Upper lobe of left lung (tissue), 6 donors: ENCODE results near the gene LAMA5. TPM values are rescaled to one million over a fixed set of nuclear protein-coding genes. Genes with fewer than 3 reads are reported as not detected.

Source experiments
- ATAC-seq, 2 donors: fragments of 200-7000 bp; cut with Tn5 transposase; one replicate each; pipeline ENCODE4 v1.9.1; 2022; ENCODE audit warnings: mild to moderate bottlenecking in 2 of 2, moderate library complexity in 2 of 2; ENCODE audit not compliant: low FRiP score in 2 of 2
- DNase-seq, 2 donors: peaks; one replicate each; pipeline ENCODE4 v3.0.0-alpha.2; 2019 to 2020
- H3K27ac ChIP-seq, 4 donors: fragments of 200-600 bp; sonication (generic); one replicate each; pipeline ENCODE4 v1.5.1; 2016 to 2019
- H3K27me3 ChIP-seq, 4 donors: fragments of 200-600 bp; sonication (generic); one replicate each; pipeline ENCODE4 v1.5.1; 2017 to 2019
- H3K36me3 ChIP-seq, 4 donors: fragments of 200-600 bp; sonication (generic); one replicate each; pipeline ENCODE4 v1.5.1; 2016 to 2019
- H3K4me1 ChIP-seq, 4 donors: fragments of 200-600 bp; sonication (generic); one replicate each; pipeline ENCODE4 v1.5.1; 2018 to 2019
- H3K4me3 ChIP-seq, 4 donors: fragments of 200-600 bp; sonication (generic); one replicate each; pipeline ENCODE4 v1.5.1; 2017 to 2019; ENCODE audit warnings: mild to moderate bottlenecking in 2 of 4, moderate library complexity in 1 of 4
- H3K9me3 ChIP-seq, 4 donors: fragments of 200-600 bp; sonication (generic); one replicate each; pipeline ENCODE4 v1.5.1; 2018 to 2019
- EP300 ChIP-seq, 4 donors: sonication (generic); formaldehyde crosslinking; IDR thresholded peaks; one replicate each; pipeline ENCODE4 v1.5.1; 2017; ENCODE audit warnings: antibody characterized with exemption in 4 of 4, control low read depth in 2 of 4
- POLR2A ChIP-seq, 4 donors: fragments of 450-650 bp; IDR thresholded peaks; one replicate each; pipeline ENCODE4 v1.5.1; 2016 to 2017; ENCODE audit warnings: antibody characterized with exemption in 4 of 4, mild to moderate bottlenecking in 2 of 4
- POLR2AphosphoS5 ChIP-seq, 2 donors: sonication (generic); formaldehyde crosslinking; IDR thresholded peaks; one replicate each; pipeline ENCODE4 v1.5.1; 2017; ENCODE audit warnings: antibody characterized with exemption in 2 of 2
- WGBS, 2 donors: methylation state at CpG; one replicate each; pipeline ENCODE4 v1.1.5; 2017 to 2018; 5-methylcytosine and 5-hydroxymethylcytosine counted together
- total RNA-seq, 6 donors: library from RNA; depleted of rRNA in 4 of 6; stranded (reverse); fragments of >200 nt in 4 of 6; gene quantifications; one replicate each; pipeline versions ENCODE4 v1.1.0 to v1.2.1, GENCODE V29; 2016 to 2021
- TF ChIP-seq, protein P1 (sequence below), 6 experiments: fragments of 450-650 bp in 4 of 6; fragments of 200-600 bp in 2 of 6; sonication (generic) in 2 of 6; IDR thresholded peaks; one replicate each; pipeline ENCODE4 v1.5.1; 2016 to 2019; ENCODE audit warnings: antibody characterized with exemption in 6 of 6
- donor health status: DM: no; HTN: no; CAD: no; lungs with moderate emphysema.
- donor health status: DM: no; HTN: yes; CAD: no; lungs with severe emphysema.

Gene LAMA5
- total RNA-seq, 6 donors from 2014 or later, result 176 to 1,019 (median 307) TPM

DNA sequence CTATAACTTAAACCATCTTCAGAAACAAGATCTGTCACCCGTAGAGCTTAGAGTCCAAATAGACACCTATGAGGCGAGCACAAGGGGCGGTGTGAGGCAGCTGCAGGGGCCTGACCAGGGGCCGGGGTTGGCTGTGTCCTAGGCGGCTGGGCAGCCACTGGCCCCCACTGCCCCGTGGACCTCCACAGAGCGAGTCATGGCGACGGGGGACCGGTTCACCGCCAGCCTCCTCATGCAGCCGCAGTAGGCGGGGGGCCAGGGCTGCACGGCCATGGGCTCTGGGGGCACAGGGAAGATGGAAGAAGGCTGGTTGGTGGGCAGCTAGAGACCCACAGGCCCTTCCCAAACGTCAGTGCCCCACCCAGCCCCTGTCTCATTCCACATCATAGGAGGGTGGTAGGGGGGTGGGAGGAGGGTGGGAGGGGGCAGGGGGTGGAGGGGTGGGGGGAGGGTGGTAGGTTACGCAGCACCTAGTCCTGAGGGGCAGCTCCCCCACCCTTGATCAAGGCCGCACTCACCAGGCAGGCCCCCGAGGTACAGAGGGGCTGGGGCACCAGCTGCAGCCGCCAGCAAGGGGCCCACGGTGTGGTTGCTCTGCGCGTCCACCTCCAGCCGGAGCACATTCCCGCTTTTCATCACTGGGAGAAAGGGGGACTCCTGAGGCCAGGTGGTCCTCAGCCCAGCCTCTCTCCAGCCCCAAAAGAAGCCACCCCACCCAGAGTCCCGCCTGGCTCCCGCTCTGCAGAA is 57.7 kb downstream of the LAMA5 start:
- no peaks in the 10 kb centered on the region for H3K9me3 ChIP-seq
- TF ChIP-seq, protein P1, sequence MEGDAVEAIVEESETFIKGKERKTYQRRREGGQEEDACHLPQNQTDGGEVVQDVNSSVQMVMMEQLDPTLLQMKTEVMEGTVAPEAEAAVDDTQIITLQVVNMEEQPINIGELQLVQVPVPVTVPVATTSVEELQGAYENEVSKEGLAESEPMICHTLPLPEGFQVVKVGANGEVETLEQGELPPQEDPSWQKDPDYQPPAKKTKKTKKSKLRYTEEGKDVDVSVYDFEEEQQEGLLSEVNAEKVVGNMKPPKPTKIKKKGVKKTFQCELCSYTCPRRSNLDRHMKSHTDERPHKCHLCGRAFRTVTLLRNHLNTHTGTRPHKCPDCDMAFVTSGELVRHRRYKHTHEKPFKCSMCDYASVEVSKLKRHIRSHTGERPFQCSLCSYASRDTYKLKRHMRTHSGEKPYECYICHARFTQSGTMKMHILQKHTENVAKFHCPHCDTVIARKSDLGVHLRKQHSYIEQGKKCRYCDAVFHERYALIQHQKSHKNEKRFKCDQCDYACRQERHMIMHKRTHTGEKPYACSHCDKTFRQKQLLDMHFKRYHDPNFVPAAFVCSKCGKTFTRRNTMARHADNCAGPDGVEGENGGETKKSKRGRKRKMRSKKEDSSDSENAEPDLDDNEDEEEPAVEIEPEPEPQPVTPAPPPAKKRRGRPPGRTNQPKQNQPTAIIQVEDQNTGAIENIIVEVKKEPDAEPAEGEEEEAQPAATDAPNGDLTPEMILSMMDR (IDR thresholded peaks at IDR 0.05), result no peak
- TF ChIP-seq EP300 (IDR thresholded peaks at IDR 0.05) (no peak), POLR2AphosphoS5 (IDR thresholded peaks at IDR 0.05) (no peak), POLR2A (IDR thresholded peaks at IDR 0.05) (no peak)
- H3K4me3 ChIP-seq, result no peak overlapping the region
- H3K27me3 ChIP-seq, result no peaks in the 10 kb centered on the region
- H3K27ac ChIP-seq, result no peak overlapping the region
- no peak for ATAC-seq
- 94 to 97% methylated on average over 14 to 24 of the region's 26 CpGs for WGBS, 2 donors
- peaks cover 14 to 21% (median 16%) of the 10 kb centered on the region in 4 donors for H3K4me1 ChIP-seq
- H3K36me3 ChIP-seq, result peaks cover 56 to 98% (median 91%) of the 10 kb centered on the region in 4 donors
- peak in 1 of 2 donors; percentile 82 for DNase-seq

DNA sequence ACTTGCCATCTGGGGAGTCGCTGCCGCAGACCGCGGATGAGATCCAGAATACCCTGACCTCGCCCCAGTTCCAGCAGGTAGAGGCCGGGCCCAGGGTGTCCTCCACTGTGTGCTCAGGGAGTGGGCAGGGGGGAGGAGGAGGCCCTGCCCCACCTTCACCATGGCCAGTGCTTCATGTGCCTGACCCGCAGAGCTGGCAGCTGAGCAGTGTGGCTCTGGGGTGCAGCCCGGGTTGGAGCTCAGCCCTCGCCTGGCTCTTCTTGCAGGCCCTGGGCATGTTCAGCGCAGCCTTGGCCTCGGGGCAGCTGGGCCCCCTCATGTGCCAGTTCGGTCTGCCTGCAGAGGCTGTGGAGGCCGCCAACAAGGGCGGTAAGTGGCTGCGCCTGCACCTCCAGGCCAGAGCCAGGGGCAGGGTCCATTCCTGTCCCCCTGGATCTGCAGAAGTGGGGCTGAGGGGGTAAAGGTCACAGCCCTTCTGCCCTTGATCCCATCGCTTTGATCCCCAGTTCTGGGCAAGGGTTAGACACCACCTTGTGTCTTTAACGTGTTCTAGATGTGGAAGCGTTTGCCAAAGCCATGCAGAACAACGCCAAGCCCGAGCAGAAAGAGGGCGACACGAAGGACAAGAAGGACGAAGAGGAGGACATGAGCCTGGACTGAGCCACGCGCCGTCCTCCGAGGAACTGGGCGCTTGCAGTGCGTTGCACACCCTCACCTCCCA is 58.9 kb downstream of the LAMA5 start:
- 92% methylated on average over 18 to 29 of the region's 29 CpGs for WGBS, 2 donors
- no peaks in the 10 kb centered on the region for H3K27me3 ChIP-seq
- H3K4me3 ChIP-seq, result no peak overlapping the region
- no peak overlapping the region for H3K27ac ChIP-seq
- H3K4me1 ChIP-seq, result peaks cover 22 to 31% (median 24%) of the 10 kb centered on the region in 4 donors
- DNase-seq (peak in 1 of 2 donors; percentile 77), ATAC-seq (no peak)
- H3K9me3 ChIP-seq, result no peaks in the 10 kb centered on the region
- peaks cover 56 to 94% (median 83%) of the 10 kb centered on the region in 4 donors for H3K36me3 ChIP-seq
- no peak for TF ChIP-seq POLR2A (IDR thresholded peaks at IDR 0.05)
- TF ChIP-seq EP300 (IDR thresholded peaks at IDR 0.05), result no peak
- no peak for TF ChIP-seq POLR2AphosphoS5 (IDR thresholded peaks at IDR 0.05)
- TF ChIP-seq, protein P1 (IDR thresholded peaks at IDR 0.05), result no peak

DNA sequence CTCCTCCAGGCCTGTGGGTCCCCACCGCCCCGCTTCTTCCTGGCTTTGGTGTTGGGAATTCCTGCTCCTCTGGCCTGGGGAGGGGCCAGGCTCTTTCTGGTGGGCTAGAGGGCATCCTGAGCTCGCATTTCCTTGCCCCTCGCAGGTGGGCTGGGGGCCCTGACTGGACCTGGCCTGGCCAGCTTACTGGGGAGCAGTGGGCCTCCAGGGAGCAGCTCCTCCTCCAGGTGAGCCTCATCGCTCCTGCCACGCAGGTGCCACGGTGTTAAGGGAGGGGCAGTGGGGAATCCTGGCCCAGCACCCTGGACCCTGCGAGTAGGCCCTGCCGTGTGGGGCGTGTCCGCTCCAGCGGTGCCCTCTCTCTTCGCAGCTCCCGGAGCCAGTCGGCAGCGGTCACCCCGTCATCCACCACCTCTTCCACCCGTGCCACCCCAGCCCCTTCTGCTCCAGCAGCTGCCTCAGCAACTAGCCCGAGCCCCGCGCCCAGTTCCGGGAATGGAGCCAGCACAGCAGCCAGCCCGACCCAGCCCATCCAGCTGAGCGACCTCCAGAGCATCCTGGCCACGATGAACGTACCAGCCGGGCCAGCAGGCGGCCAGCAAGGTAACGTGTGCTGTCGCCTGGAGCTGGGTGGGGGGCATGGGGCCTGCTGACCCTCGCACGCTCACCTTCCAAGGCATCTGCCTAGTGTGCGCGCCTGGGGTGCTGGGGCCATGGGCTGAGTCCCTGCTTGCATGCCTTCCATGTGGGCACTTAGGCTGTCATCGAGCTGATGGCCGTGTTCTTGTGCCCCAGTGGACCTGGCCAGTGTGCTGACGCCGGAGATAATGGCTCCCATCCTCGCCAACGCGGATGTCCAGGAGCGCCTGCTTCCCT is 59.6 kb downstream of the LAMA5 start:
- WGBS, 2 donors, result 84 to 96% methylated on average over 21 to 33 of the region's 42 CpGs
- no peak for ATAC-seq

More for the DNA sequence above, 59.6 kb downstream of the LAMA5 start:
- Histone ChIP-seq H3K36me3 (peaks cover 51 to 86% (median 75%) of the 10 kb centered on the region in 4 donors), H3K27ac (peak overlapping the region in 1 of 4 donors; percentile 24), H3K4me3 (no peak overlapping the region), H3K27me3 (no peaks in the 10 kb centered on the region), H3K9me3 (no peaks in the 10 kb centered on the region), H3K4me1 (peaks cover 22 to 31% (median 24%) of the 10 kb centered on the region in 4 donors)
- peak in 1 of 2 donors; percentile 81 for DNase-seq
- TF ChIP-seq POLR2AphosphoS5 (IDR thresholded peaks at IDR 0.05), result no peak
- no peak for TF ChIP-seq POLR2A (IDR thresholded peaks at IDR 0.05)
- no peak for TF ChIP-seq EP300 (IDR thresholded peaks at IDR 0.05)
- TF ChIP-seq, protein P1 (IDR thresholded peaks at IDR 0.05), result no peak
